K562 (cell line): ENCODE measurements around the gene PLXNB2. TPM values are rescaled to one million over a fixed set of nuclear protein-coding genes. Genes with fewer than 3 reads are reported as not detected.

Experiments used
- ATAC-seq: fragments of 200-7000 bp; cut with Tn5 transposase; 3 replicates; pipeline ENCODE4 v1.9.1; 2020; ENCODE audit warnings: moderate library complexity
- BruUV-seq: library from RNA; stranded (reverse); fragments of 400-500 nt; replicated peaks from 2 replicates; lab custom pipeline; 2021; lab: Mats Ljungman, UMichigan
- CTCF ChIA-PET: fragments of 300-600 bp; formaldehyde crosslinking; extraction: SDS; loops from one replicate; lab custom pipeline; 2021; ENCODE audit warnings: low intra/inter-chr PET ratio; lab: Yijun Ruan, JAX
- POLR2A ChIA-PET: fragments of 300-600, 350-650 bp; sonication (Branson Sonifier 250); formaldehyde crosslinking; extraction: SDS; loops from one replicate; lab custom pipeline; 2021; ENCODE audit warnings: antibody characterized with exemption, inconsistent platforms; lab: Yijun Ruan, JAX
- DNase-seq, 4 experiments: peaks; one replicate each; pipeline versions ENCODE4 v3.0.0 to v3.0.0-alpha.2; 2011 to 2018; ENCODE audit warnings: low spot score in 3 of 4, mixed read lengths in 3 of 4; ENCODE audit errors: extremely low read depth in 1 of 4
- FAIRE-seq: peaks from 2 replicates; lab custom pipeline; 2011; peaks lifted over from hg19 to GRCh38; lab: Jason Lieb, UNC
- H2AFZ ChIP-seq: 2 replicates; pipeline ENCODE4 v1.6.0; 2011; ENCODE audit warnings: low read depth, low read length, control low read depth, inconsistent platforms
- H3K27ac ChIP-seq: fragments of 200-600 bp; 3 replicates; pipeline ENCODE4 v1.8.0; 2011; ENCODE audit warnings: low read depth, mild to moderate bottlenecking, control low read depth, inconsistent platforms, low read length, moderate library complexity, mixed read lengths; ENCODE audit errors: extremely low read depth
- H3K27me3 ChIP-seq, 2 experiments: fragments of 300-600 bp in 1 of 2; 2 replicates in 1 of 2; 3 replicates in 1 of 2; pipeline versions ENCODE4 v1.6.0 to v1.8.0; 2011; ENCODE audit warnings: inconsistent platforms in 2 of 2, low read length in 2 of 2, mild to moderate bottlenecking in 1 of 2, mixed read lengths in 1 of 2, moderate library complexity in 1 of 2; ENCODE audit not compliant: control insufficient read depth in 2 of 2, insufficient read depth in 2 of 2
- H3K36me3 ChIP-seq: fragments of 300-600 bp; 3 replicates; pipeline ENCODE4 v1.8.0; 2011; ENCODE audit warnings: mild to moderate bottlenecking, low read length, inconsistent platforms; ENCODE audit not compliant: control insufficient read depth, insufficient read depth
- H3K4me1 ChIP-seq, 2 experiments: fragments of 200-600 bp in 1 of 2; replicated peaks in 1 of 2; 2 replicates in 1 of 2; 3 replicates in 1 of 2; pipeline versions ENCODE4 v1.5.1 to v1.8.0; 2011; ENCODE audit warnings: inconsistent platforms in 2 of 2, low read length in 2 of 2, mild to moderate bottlenecking in 1 of 2, mixed read lengths in 1 of 2, moderate library complexity in 1 of 2; ENCODE audit not compliant: control insufficient read depth in 2 of 2, insufficient read depth in 2 of 2
- H3K4me2 ChIP-seq: 2 replicates; pipeline ENCODE4 v1.6.1; 2011; ENCODE audit warnings: low read length, control low read depth, inconsistent platforms, mixed read lengths; ENCODE audit not compliant: insufficient read depth
- H3K4me3 ChIP-seq: fragments of 200-600 bp; sonication (generic), shearing (Covaris generic); 2 replicates; pipeline ENCODE4 v1.5.1; 2016; ENCODE audit warnings: control low read depth, inconsistent platforms
- H3K79me2 ChIP-seq: fragments of 200-600 bp; 3 replicates; pipeline ENCODE4 v1.8.0; 2011; ENCODE audit warnings: low read length, inconsistent platforms; ENCODE audit not compliant: control insufficient read depth, insufficient read depth
- H3K9ac ChIP-seq, 2 experiments: 2 replicates each; pipeline versions ENCODE4 v1.6.0 to v1.6.1; 2011; ENCODE audit warnings: low read depth in 2 of 2, low read length in 2 of 2, control low read depth in 1 of 2, inconsistent platforms in 1 of 2, mild to moderate bottlenecking in 1 of 2, mixed read lengths in 1 of 2; ENCODE audit not compliant: insufficient read depth in 1 of 2
- H3K9me1 ChIP-seq: one replicate; pipeline ENCODE4 v1.6.0; 2011; ENCODE audit warnings: inconsistent platforms, mild to moderate bottlenecking, low read length, moderate library complexity; ENCODE audit not compliant: control insufficient read depth, insufficient read depth
- H3K9me3 ChIP-seq: replicated peaks from 2 replicates; pipeline ENCODE4 v1.5.1; 2011; ENCODE audit warnings: low read depth, low read length, inconsistent platforms; ENCODE audit not compliant: control insufficient read depth, insufficient read depth
- H4K20me1 ChIP-seq: replicated peaks from 2 replicates; pipeline ENCODE4 v1.6.1; 2011; ENCODE audit warnings: low read length, inconsistent platforms, mixed read lengths; ENCODE audit not compliant: control insufficient read depth, insufficient read depth
- MTA1 ChIP-seq: fragments of 450-650 bp; IDR thresholded peaks from 2 replicates; pipeline ENCODE4 v1.6.1; 2017; ENCODE audit warnings: borderline replicate concordance
- NFIX ChIP-seq: fragments of 250-450 bp; sonication (Bioruptor Pico); IDR thresholded peaks from 2 replicates; pipeline ENCODE4 v1.4.0; 2020; ENCODE audit warnings: low read depth, mild to moderate bottlenecking, moderate library complexity
- RCOR1 ChIP-seq, 2 experiments: IDR thresholded peaks; 2 replicates each; pipeline ENCODE4 v1.6.1; 2012; ENCODE audit warnings: low read depth in 2 of 2, low read length in 2 of 2, borderline replicate concordance in 1 of 2, improper control_type of control experiment in 1 of 2
- ZNF212 ChIP-seq: fragments of 450-650 bp; formaldehyde crosslinking; IDR thresholded peaks from 2 replicates; pipeline ENCODE4 v1.4.0; 2020; ENCODE audit warnings: mild to moderate bottlenecking
- ZNF316 ChIP-seq: fragments of 450-650 bp; IDR thresholded peaks from 2 replicates; pipeline ENCODE4 v1.6.1; 2016
- ZNF695 ChIP-seq: fragments of 450-650 bp; formaldehyde crosslinking; IDR thresholded peaks from 2 replicates; pipeline ENCODE4 v1.4.0; 2020; ENCODE audit warnings: mild to moderate bottlenecking, moderate library complexity
- WGBS: fragments of 100-300 bp; shearing (Covaris generic); methylation state at CpG from one replicate; pipeline ENCODE4 v1.1.6; 2016; ENCODE audit warnings: low coverage, mixed read lengths; ENCODE audit not compliant: insufficient coverage; ENCODE audit errors: missing lambda C conversion rate; 5-methylcytosine and 5-hydroxymethylcytosine counted together
- in situ Hi-C: fragments of 300-500 bp; cut with MboI; formaldehyde crosslinking; loops from 4 replicates; pipeline ENCODE4 v1.15.0; 2018; ENCODE audit warnings: inconsistent platforms, mixed read lengths
- intact Hi-C: fragments of 100-400 bp; cut with micrococcal nuclease; formaldehyde crosslinking; loops from 2 replicates; pipeline ENCODE4 v1.14.2; 2022
- polyA plus RNA-seq, 8 experiments: library from polyadenylated mRNA; depleted of rRNA in 4 of 8; stranded (reverse) in 5 of 8; unstranded in 3 of 8; fragments of >200 nt; fragmentation: Nextera tagmentation in 2 of 8; fragmentation: Illumina TruSeq in 1 of 8; extraction: Ambion mirVana in 2 of 8; extraction: Trizol in 1 of 8; gene quantifications; 2 replicates each; pipeline versions ENCODE4 v1.2.1 to v1.2.3, GENCODE V29; 2011 to 2014; ENCODE audit warnings: inconsistent platforms in 1 of 8, missing spikeins in 1 of 8
- total RNA-seq, 7 experiments: library from RNA; depleted of rRNA in 6 of 7; stranded (reverse); fragments of >200 nt in 6 of 7; fragmentation: Illumina TruSeq in 2 of 7; extraction: Trizol in 2 of 7; gene quantifications; 2 replicates each; pipeline versions ENCODE4 v1.2.1 to v1.2.3, GENCODE V29; 2011 to 2021; ENCODE audit warnings: low replicate concordance in 1 of 7

Gene PLXNB2
- total and polyA plus RNA-seq, 9 of the 15 experiments (the other 6 are each of a cell fraction or from before 2014, with no cell fraction given), result 0.15 to 45.1 (median 13.6) TPM

DNA sequence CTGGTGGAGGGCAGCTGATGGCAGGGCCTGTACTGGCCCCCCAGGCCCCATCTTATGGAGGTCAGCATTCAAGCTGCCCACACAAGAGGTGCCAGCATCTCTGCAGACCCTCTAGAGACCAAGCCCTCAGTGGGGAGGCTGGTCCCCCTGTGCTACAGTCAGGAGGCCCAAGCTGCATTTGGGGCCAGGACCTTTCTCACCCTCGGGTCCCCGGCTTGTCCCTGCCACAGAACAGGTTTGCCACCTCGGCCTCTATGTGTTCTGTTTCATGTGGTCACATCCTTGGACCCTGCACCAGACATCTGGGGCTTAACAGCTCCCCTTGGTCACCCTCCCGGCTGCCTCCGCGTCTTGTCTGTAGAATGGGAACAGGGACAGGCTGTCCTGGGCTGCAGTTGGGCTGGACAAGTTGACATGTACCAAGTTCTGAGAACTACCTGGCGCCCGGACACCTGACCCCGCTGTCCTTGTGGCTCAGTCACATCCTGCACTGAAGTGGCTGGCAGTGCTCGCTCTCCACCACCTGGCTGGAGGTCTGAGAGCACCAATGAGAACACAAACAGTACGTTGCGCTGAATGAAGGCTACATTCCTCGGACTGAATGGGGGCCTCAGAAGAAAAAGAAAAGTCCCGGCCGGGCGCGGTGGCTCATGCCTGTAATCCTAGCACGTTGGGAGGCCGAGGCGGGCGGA lies 2.7 kb upstream of the PLXNB2 start:
- H2AFZ ChIP-seq, result no peak overlapping the region
- H3K4me1 ChIP-seq, result peaks cover 25 to 86% of the 10 kb centered on the region in 2 experiments
- WGBS, result 77% methylated on average over 11 of the region's 21 CpGs
- H4K20me1 ChIP-seq, result no peaks in the 10 kb centered on the region
- no peak overlapping the region for H3K27ac ChIP-seq
- in situ Hi-C loops (no loop called here), intact Hi-C loops (no loop called here)
- peaks cover 20% of the 10 kb centered on the region for H3K79me2 ChIP-seq
- H3K4me3 ChIP-seq, result no peak overlapping the region
- CTCF ChIA-PET, result no interaction called here
- ATAC-seq (no peak), FAIRE-seq (no peak), DNase-seq (no peak)
- BruUV-seq, result no TSS peak
- H3K4me2 ChIP-seq, result no peak overlapping the region
- no peaks in the 10 kb centered on the region for H3K9me3 ChIP-seq
- no peaks in the 10 kb centered on the region for H3K9me1 ChIP-seq
- no peaks in the 10 kb centered on the region for H3K36me3 ChIP-seq
- POLR2A ChIA-PET, result interaction anchor here (1.3 kb wide), 1 partner anchor 9 kb away, joined by 3 read pairs; no protein-coding TSS in a partner anchor
- no peaks in the 10 kb centered on the region for H3K27me3 ChIP-seq
- no peak overlapping the region; a peak in 1 of 4 replicates for H3K9ac ChIP-seq
- TF ChIP-seq RCOR1 (IDR thresholded peaks at IDR 0.05; ENCODE audit: borderline replicate concordance in 1 of 2, low read depth in 2 of 2, low read length in 2 of 2) (no peak), ZNF212 (CRISPR knock-in tag) (no peak), ZNF695 (CRISPR knock-in tag) (no peak), ZNF316 (no peak), NFIX (CRISPR knock-in tag) (no peak), MTA1 (no peak)
